ENCODE measurements around the gene SMIM24. TPM values are rescaled to one million over a fixed set of nuclear protein-coding genes. Genes with fewer than 3 reads are reported as not detected.

Gene SMIM24
- total RNA-seq, 1 experiment from 2014 or later, result 1.9 TPM

DNA sequence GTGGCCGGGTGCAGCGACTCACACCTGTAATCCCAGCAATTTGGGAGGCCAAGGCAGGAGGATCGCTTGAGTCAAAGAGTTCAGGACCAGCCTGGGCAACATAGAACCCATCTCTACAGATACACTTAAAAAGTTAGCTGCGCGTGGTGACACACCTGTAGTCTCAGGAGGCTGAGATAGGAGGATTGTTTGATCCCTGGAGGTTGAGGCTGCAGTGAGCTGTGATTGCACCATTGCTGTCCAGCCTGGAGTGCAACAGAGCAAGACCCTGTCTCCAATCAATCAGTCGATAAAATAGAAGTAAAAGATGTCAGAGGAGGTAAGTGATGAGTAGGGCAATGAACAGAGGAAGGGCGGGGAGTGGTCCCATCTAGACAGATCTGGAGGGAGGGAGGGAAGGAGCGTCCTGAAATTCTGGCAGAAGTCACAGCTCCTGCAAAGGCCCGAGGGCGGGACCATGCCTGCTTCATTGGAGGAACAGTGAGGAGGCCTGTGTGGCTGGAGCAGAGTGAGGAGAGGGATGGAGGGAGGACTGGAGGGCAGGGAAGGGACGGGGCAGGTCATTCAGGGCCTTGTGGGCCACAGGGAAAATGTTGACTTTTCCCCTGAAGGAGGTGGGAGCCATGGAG, 9.7 kb downstream of the SMIM24 start:
- H3K79me1 ChIP-seq (ENCODE audit: insufficient read depth, low read depth, low read length, poor library complexity, severe bottlenecking), result no peaks in the 10 kb centered on the region
- H4K8ac ChIP-seq (replicated peaks; ENCODE audit: insufficient read length, low read depth, low read length), result no peak overlapping the region
- H4K5ac ChIP-seq (ENCODE audit: insufficient read length, low read depth, low read length), result no peak overlapping the region
- no peak for DNase-seq
- Mint-ChIP-seq H3K4me3 (no peak overlapping the region; a peak in 1 of 5 replicates), H3K27me3 (ENCODE audit: low read depth) (peaks cover 55% of the 10 kb centered on the region), H3K9me3 (peaks cover 11 to 17% of the 10 kb centered on the region in 2 experiments), H3K27ac (no peak overlapping the region), H3K4me1 (peaks cover under 1 to 3% of the 10 kb centered on the region in 2 experiments; a peak in 3 of 4 replicates), H3K36me3 (ENCODE audit: insufficient read depth in 1 of 3, low read depth in 3 of 3) (peaks cover 0 to 4% (median 0%) of the 10 kb centered on the region in 3 experiments; a peak in 2 of 7 replicates)
- no peak overlapping the region for H3K4me2 ChIP-seq (ENCODE audit: insufficient read depth, insufficient read length, low read length)
- H3K4ac ChIP-seq (ENCODE audit: low read depth, low read length), result no peak overlapping the region
- no peak overlapping the region for H3K56ac ChIP-seq (ENCODE audit: insufficient read length, low read depth, low read length)
- no peak overlapping the region for H3K23ac ChIP-seq (ENCODE audit: insufficient read length, low read depth, low read length)
- no peak overlapping the region for H2BK120ac ChIP-seq (ENCODE audit: low read depth, low read length, poor library complexity, severe bottlenecking)
- TF ChIP-seq CTCF (conservative IDR thresholded peaks at IDR 0.05), result no peak
- no CpG with 5 or more reads among the region's 11 CpGs for WGBS (ENCODE audit: extremely low coverage, insufficient read length, low lambda C conversion rate)
- no peak overlapping the region for H3K9ac ChIP-seq (ENCODE audit: extremely low read depth, insufficient read length, low read length)
- no peak overlapping the region for H2AFZ ChIP-seq (ENCODE audit: low read length)
- H2AK5ac ChIP-seq (ENCODE audit: insufficient read length, low read length), result no peak overlapping the region
- H3K4me1 ChIP-seq (ENCODE audit: insufficient read depth, low read length), result no peaks in the 10 kb centered on the region
- no peak overlapping the region for H3K27ac ChIP-seq (ENCODE audit: insufficient read length, low read depth, low read length)
- H2BK20ac ChIP-seq (ENCODE audit: low read depth, low read length, poor library complexity, severe bottlenecking), result no peak overlapping the region
- H2BK5ac ChIP-seq (ENCODE audit: insufficient read length, low read length), result no peak overlapping the region
- no peak overlapping the region for H4K91ac ChIP-seq (ENCODE audit: insufficient read length, low read depth, low read length)
- H3K23me2 ChIP-seq (ENCODE audit: insufficient read length, low read depth, low read length, poor library complexity, severe bottlenecking), result no peaks in the 10 kb centered on the region
- peaks cover 6% of the 10 kb centered on the region; the same call in 1 of the 2 replicates for H3K27me3 ChIP-seq (ENCODE audit: insufficient read depth, low read length)
- H3K14ac ChIP-seq (ENCODE audit: insufficient read depth, low read length), result no peak overlapping the region
- H2BK12ac ChIP-seq (ENCODE audit: insufficient read length, low read depth, low read length), result no peak overlapping the region
- no peak overlapping the region for H2BK15ac ChIP-seq (ENCODE audit: low read depth, low read length)
- no peaks in the 10 kb centered on the region for H4K20me1 ChIP-seq (ENCODE audit: control insufficient read depth, insufficient read depth, insufficient read length)
- no peak overlapping the region for H3T11ph ChIP-seq (ENCODE audit: low read length)
- no peaks in the 10 kb centered on the region for H3K9me3 ChIP-seq (ENCODE audit: control insufficient read depth, low read depth, low read length)
- H3K18ac ChIP-seq (ENCODE audit: insufficient read length, low read depth, low read length), result no peak overlapping the region
- no peaks in the 10 kb centered on the region for H3K79me2 ChIP-seq (ENCODE audit: insufficient read depth, low read length)

Measured in H9 (cell line).